ENCODE results near the gene PRR30. TPM values are rescaled to one million over a fixed set of nuclear protein-coding genes. Genes with fewer than 3 reads are reported as not detected.

The PRR30 gene
- polyA plus RNA-seq, 2 of the 4 experiments (the other 2 are of a cell fraction): not detected

DNA sequence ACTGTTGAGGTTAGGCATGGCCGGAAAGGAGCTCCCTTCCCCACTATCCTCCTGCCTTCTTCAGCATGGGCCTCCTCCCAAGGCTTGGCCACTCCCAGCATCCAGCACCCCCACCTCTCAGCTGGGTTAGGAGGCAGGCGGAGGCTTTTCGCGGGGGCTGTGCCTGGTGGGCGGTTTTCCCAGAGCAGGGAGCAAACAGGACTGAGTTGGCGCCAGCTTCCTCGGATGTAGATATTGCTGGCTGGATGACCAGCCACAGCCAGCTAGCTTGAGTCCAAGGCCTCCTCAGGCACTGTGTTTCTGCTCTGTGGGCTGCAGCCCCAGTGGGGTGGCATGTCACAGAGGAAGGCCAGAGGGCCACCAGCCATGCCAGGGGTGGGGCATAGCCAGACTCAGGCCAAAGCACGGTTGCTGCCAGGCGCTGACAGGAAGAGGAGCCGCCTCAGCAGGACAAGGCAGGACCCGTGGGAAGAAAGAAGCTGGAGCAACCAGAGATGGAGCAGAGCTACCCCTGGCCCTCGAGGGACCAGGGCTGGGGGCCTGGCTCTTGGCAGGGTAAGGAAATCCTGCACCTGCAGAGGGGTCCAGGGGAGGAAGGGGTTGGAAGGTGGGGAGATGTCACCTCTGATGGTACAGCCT, 9.7 kb upstream of the PRR30 start, which contains the start of gene TCF23:
Gene TCF23 (plus strand): TSS at position 204 of the 639 bp plus-strand sequence. CDS start 130 bp downstream, at position 334.
- no peak for TF ChIP-seq POLR2AphosphoS2 (conservative IDR thresholded peaks at IDR 0.05; ENCODE audit: low read length)
- no peak within 1 kb of the TSS for H3K27ac ChIP-seq
- H3K4me3 ChIP-seq: no peak within 1 kb of the TSS
- CTCF ChIA-PET: interaction anchor here (1.1 to 2.6 kb wide), 4 partner anchors 9 to 154 kb away, joined by 3 to 9 read pairs (median 5); no protein-coding TSS in a partner anchor
- ATAC-seq (peak in 1 of 2 experiments; percentile 11; a peak in 2 of 6 replicates), FAIRE-seq (no peak), DNase-seq (ENCODE audit: low read depth in 1 of 2, low spot score in 1 of 2) (no peak)
- POLR2A ChIA-PET: no interaction called here
- H3K4me2 ChIP-seq: no peak within 1 kb of the TSS
- H3K4me1 ChIP-seq: 0 out of 3 replicates have a peak, but pooled peaks cover 8% of the 10 kb centered on the region
- no peaks in the 10 kb centered on the region for H3K9me3 ChIP-seq
- WGBS (ENCODE audit: missing lambda C conversion rate): 60% methylated on average over 6 of the region's 12 CpGs

DNA sequence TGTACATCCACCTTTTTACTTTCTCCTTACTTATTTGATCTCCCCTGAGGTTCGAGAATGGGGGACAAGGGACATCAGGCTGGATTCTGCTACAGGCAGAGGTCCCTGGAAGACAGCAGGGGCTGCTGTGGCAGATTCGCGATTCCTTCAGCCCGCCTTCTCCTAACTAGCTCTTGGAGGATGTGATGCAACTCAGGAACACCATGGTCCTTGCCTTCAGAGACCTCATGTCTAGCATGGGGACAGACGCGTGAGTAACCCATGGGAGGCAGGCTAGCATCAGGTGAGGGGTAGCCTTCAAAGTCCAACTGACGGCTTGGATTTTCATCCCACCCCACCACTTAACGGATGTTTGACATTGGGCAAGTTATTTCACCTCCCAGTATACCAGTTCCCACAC, 8.7 kb upstream of the PRR30 start:
- Histone ChIP-seq H3K4me3 (no peak overlapping the region), H3K27ac (no peak overlapping the region), H3K4me2 (no peak overlapping the region), H3K4me1 (0 out of 3 replicates have a peak, but pooled peaks cover 5% of the 10 kb centered on the region), H3K9me3 (peaks cover 3% of the 10 kb centered on the region; the same call in 1 of the 3 replicates)
- DNase-seq (ENCODE audit: low read depth in 1 of 2, low spot score in 1 of 2): no peak
- WGBS (ENCODE audit: missing lambda C conversion rate): 81% methylated on average over 8 of the region's 8 CpGs
- ChIA-PET CTCF (interaction anchor here (0.7 to 2.0 kb wide), 4 partner anchors 18 to 155 kb away, joined by 3 to 7 read pairs (median 4); no protein-coding TSS in a partner anchor), POLR2A (no interaction called here)
- no peak for ATAC-seq
- no peak for FAIRE-seq
- TF ChIP-seq NR3C1 (IDR thresholded peaks at IDR 0.05): no peak
- TF ChIP-seq KDM1A (IDR thresholded peaks at IDR 0.05; ENCODE audit: low read depth): no peak
- no peak for TF ChIP-seq POLR2A (IDR thresholded peaks at IDR 0.05; ENCODE audit: low read length)
- no peak for TF ChIP-seq MAFK (IDR thresholded peaks at IDR 0.05; ENCODE audit: partially characterized antibody)
- TF ChIP-seq ZSCAN20 (CRISPR knock-in tag; IDR thresholded peaks at IDR 0.05): no peak
- no peak for TF ChIP-seq RNF2 (IDR thresholded peaks at IDR 0.05; ENCODE audit: borderline replicate concordance, low read depth)
- TF ChIP-seq NFE2L2 (conservative IDR thresholded peaks at IDR 0.05; ENCODE audit: low read length): no peak
- TF ChIP-seq HEYL (CRISPR knock-in tag; IDR thresholded peaks at IDR 0.05): no peak
- TF ChIP-seq POLR2AphosphoS2 (conservative IDR thresholded peaks at IDR 0.05; ENCODE audit: low read length): no peak
- TF ChIP-seq, protein P1, sequence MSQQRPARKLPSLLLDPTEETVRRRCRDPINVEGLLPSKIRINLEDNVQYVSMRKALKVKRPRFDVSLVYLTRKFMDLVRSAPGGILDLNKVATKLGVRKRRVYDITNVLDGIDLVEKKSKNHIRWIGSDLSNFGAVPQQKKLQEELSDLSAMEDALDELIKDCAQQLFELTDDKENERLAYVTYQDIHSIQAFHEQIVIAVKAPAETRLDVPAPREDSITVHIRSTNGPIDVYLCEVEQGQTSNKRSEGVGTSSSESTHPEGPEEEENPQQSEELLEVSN (IDR thresholded peaks at IDR 0.05; ENCODE audit: borderline replicate concordance, low read depth): no peak
- no peak for TF ChIP-seq SREBF2 (IDR thresholded peaks at IDR 0.05)
- TF ChIP-seq, protein P2, sequence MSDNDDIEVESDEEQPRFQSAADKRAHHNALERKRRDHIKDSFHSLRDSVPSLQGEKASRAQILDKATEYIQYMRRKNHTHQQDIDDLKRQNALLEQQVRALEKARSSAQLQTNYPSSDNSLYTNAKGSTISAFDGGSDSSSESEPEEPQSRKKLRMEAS (IDR thresholded peaks at IDR 0.05): no peak
- TF ChIP-seq HMGXB4 (CRISPR knock-in tag; IDR thresholded peaks at IDR 0.05; ENCODE audit: borderline replicate concordance): no peak
- TF ChIP-seq RARB (CRISPR knock-in tag; IDR thresholded peaks at IDR 0.05): no peak
- TF ChIP-seq HOXA7 (CRISPR knock-in tag; IDR thresholded peaks at IDR 0.05): no peak
- no peak for TF ChIP-seq TP53 (CRISPR knock-in tag; IDR thresholded peaks at IDR 0.05)

- no peak for ATAC-seq
- CTCF ChIA-PET: interaction anchor here (0.6 to 2.8 kb wide), 7 partner anchors 12 to 157 kb away, joined by 3 to 10 read pairs (median 3); no protein-coding TSS in a partner anchor
- peaks cover 3% of the 10 kb centered on the region; the same call in 1 of the 3 replicates for H3K9me3 ChIP-seq
- H3K4me3 ChIP-seq: no peak overlapping the region
- POLR2A ChIA-PET: no interaction called here
- TF ChIP-seq POLR2AphosphoS2 (conservative IDR thresholded peaks at IDR 0.05; ENCODE audit: low read length): no peak
- TF ChIP-seq CHD4 (IDR thresholded peaks at IDR 0.05; ENCODE audit: borderline replicate concordance): no peak
- TF ChIP-seq CBX2 (IDR thresholded peaks at IDR 0.05; ENCODE audit: borderline replicate concordance, low read depth): no peak
- TF ChIP-seq, protein P3, sequence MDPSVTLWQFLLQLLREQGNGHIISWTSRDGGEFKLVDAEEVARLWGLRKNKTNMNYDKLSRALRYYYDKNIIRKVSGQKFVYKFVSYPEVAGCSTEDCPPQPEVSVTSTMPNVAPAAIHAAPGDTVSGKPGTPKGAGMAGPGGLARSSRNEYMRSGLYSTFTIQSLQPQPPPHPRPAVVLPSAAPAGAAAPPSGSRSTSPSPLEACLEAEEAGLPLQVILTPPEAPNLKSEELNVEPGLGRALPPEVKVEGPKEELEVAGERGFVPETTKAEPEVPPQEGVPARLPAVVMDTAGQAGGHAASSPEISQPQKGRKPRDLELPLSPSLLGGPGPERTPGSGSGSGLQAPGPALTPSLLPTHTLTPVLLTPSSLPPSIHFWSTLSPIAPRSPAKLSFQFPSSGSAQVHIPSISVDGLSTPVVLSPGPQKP (IDR thresholded peaks at IDR 0.05; ENCODE audit: low read depth, low read length): no peak
- TF ChIP-seq KDM1A (IDR thresholded peaks at IDR 0.05; ENCODE audit: low read depth): no peak
- no peak for TF ChIP-seq MAFK (IDR thresholded peaks at IDR 0.05; ENCODE audit: partially characterized antibody)
- TF ChIP-seq, protein P2 (IDR thresholded peaks at IDR 0.05): no peak
- TF ChIP-seq PHF8 (IDR thresholded peaks at IDR 0.05; ENCODE audit: borderline replicate concordance, low read depth): no peak
- no peak for TF ChIP-seq HDAC2 (IDR thresholded peaks at IDR 0.05)
- TF ChIP-seq ESRRA (IDR thresholded peaks at IDR 0.05; ENCODE audit: borderline replicate concordance, low read length): no peak
- TF ChIP-seq CBX8 (IDR thresholded peaks at IDR 0.05): no peak
- TF ChIP-seq TFCP2L1 (CRISPR knock-in tag; IDR thresholded peaks at IDR 0.05): no peak
- no peak for TF ChIP-seq SMC3 (IDR thresholded peaks at IDR 0.05)
- TF ChIP-seq HES2 (IDR thresholded peaks at IDR 0.05): no peak
- TF ChIP-seq FOXS1 (CRISPR knock-in tag; IDR thresholded peaks at IDR 0.05): no peak
- no peak for TF ChIP-seq HMGXB4 (CRISPR knock-in tag; IDR thresholded peaks at IDR 0.05; ENCODE audit: borderline replicate concordance)
- 55% methylated on average over 2 of the region's 2 CpGs for WGBS (ENCODE audit: missing lambda C conversion rate)
- no peaks in the 10 kb centered on the region for H3K4me1 ChIP-seq
- peak; percentile 7 for FAIRE-seq
- no peak overlapping the region for H3K4me2 ChIP-seq
- DNase-seq (ENCODE audit: low read depth in 1 of 2, low spot score in 1 of 2): no peak
- no peak overlapping the region for H3K27ac ChIP-seq
Measured at GRCh38 chr2:27145682-27146081, 6.5 kb upstream of the PRR30 start.
